HG02970 (cell line): ENCODE results near the gene KLK2.
A peak's percentile ranks its signal among the peaks of the same experiment; 100 is the strongest.

Experiments
- ATAC-seq: cut with Tn5 transposase; IDR thresholded peaks from one replicate; pipeline ENCODE4 v1.9.1; 2021; ENCODE audit warnings: mild to moderate bottlenecking, moderate library complexity, moderate number of reproducible peaks; ENCODE audit not compliant: unreplicated experiment, low FRiP score

The KLK2 gene

GRCh38 chr19:50891253-50891625, 18.0 kb downstream of the KLK2 start:
- no peak for ATAC-seq

DNA sequence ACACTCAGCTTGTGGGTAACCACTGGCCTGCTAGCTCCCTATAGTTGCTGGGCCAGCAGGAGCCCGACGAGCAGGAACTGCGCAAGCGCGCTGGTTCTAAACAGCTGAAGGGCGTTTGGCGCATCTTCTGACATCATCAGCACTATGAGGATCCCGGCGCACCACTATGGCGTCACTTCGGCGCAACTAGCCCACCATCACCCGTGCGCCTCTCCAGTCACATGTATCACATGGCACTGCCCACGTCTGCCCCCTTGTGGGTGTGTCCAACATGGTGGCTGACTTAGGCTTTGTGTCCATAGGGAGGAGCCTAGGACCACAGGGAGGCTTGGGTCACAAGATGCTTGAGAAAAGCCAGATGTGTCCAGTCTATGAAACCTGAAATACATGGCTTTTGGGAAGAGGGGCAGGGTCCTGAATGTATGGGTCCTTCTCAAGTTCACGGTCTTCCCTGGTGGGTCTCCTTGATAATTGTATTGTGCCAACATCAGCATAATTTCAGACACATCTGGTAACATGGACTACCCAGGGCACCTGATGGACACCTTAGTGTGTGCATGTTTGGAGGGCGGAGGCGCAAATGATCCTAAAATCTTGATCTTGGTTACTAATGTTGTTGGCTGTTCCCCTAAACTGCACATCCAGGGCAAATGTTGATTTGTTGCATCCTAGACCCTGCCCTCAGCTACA, 20.0 kb downstream of the KLK2 start:
- ATAC-seq = no peak

DNA sequence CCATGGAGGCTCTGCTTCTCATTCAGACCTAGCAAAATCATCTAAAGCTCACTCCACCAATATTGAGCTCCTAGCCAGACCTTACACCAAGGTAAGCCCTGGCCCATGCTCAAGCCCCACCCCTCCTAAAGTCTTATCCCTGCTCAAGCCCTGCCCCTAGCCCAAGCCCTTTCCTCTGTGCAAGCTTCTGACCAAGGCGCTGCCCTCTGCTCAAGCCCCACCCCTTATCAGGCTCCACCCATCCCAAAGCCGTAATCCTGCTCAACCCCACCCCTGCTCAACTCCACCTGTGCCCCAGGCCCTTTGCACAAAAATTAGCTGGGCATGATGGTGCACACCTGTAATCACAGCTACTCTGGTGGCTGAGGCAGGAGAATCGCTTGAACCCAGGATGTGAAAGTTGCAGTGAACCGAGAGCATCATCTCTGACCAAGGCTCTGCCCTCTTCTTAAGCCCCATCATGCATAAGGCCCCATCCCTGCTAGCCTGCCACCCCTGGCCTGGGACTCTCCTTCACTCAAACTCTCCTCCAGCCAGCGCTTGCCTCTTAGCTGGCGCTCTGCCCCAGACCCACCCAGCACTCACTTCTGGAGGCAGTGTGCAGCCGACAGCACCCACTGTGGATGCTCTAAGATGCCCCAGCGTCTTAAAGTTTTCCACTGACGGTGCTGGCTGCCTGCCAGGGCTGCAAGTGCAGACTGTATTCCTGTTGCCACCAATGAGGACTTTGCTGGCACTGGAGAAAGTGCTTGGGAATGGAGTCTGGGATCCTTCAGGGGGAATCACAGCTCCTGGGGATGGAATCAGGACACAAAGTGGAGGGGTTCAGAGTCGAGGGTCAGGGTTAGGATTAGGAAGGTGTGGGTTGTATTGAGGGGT, 21.5 kb downstream of the KLK2 start:
- ATAC-seq = no peak

- peak; percentile 4 for ATAC-seq
These were observed 22.9 kb downstream of the KLK2 start for GRCh38 chr19:50896089-50896590.

- ATAC-seq = peak; percentile 77
These were observed 23.5 kb downstream of the KLK2 start for GRCh38 chr19:50896591-50897190.

- peak; percentile 35 for ATAC-seq
These were observed 24.0 kb downstream of the KLK2 start for GRCh38 chr19:50897191-50897607.

GRCh38 chr19:50897612-50898011, 24.4 kb downstream of the KLK2 start:
- ATAC-seq = no peak

DNA sequence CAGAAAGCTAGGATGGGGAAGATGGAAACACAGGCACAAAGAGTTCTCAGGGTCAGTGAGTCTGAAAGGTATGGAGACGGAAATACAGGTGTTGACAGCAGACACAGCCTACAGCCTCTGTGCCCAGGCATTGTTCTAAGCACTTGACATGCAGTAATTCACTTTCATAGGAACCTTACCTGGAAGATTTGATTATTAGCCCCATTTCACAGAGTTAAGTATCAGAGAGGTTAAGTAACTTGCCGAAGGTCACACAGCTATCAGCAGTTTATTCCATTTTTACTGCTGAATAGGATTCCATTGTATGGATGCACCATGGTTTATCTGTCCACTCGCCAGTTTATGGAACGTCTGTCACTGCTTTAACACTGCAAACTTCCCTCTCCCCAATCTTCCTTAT, 24.8 kb downstream of the KLK2 start:
- ATAC-seq = no peak

DNA sequence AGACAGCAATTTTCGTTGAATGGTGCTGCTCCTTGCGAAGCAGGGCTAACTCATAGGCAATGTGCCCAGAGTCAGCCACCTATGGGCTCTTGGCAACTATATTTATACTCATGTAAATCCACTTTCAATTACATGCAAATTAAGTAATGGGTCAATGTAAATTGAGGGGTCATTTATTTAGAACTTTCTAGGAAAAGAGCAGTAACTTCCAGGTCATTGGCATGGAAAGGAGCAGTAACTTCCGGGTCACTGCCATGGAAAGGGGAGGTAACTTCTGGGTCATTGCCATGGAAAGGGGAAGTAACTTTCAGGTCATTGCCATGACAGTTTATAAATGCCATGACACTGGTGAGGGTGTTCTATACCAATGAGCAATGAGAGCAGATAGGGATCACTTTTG, 26.3 kb downstream of the KLK2 start:
- no peak for ATAC-seq

GRCh38 chr19:50902640-50903039, 29.4 kb downstream of the KLK2 start:
- no peak for ATAC-seq

GRCh38 chr19:50906217-50906616, 33.0 kb downstream of the KLK2 start:
- ATAC-seq = no peak

DNA sequence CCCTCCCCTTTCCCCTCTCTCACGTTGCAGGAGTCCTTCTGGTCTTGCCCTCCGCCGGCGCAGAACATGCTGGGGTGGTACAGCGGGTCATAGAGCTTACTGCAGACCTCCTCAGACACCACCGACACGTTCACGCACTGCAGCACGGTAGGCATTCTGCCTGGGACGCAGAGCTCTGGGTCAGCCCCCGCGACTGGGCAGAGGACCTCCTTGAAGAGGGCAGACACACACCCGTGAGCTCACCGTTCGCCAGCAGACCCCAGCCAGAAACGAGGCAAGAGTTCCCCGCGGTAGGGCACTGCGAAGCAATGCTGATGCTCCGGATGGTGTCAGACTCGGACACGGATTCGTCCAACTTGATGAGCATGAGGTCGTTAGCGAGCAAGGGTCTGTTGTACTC, 35.1 kb downstream of the KLK2 start:
- no peak for ATAC-seq

GRCh38 chr19:50909240-50910070, 36.2 kb downstream of the KLK2 start:
- no peak for ATAC-seq

DNA sequence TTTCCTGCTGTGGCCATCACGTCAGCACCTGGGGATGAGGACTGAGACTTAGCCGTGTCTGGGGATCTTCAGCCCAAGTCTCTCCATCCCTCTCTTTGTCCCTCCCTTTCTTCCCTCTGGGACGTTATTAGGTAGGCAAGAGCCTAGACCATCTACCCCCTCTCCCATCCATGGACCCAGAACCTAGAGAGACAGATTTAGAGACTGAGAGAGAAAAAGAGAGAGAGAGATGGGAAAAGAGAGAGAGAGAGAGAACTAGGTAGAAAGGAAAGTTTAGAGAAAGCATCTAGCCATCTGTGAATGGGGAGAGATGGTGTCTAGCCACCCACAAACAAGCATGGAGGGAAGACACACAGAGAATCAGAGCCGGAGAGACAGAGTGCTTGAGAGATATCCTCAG, 37.5 kb downstream of the KLK2 start:
- no peak for ATAC-seq

- ATAC-seq = no peak
These were observed 38.2 kb downstream of the KLK2 start, which contains the start of gene KLK4 for GRCh38 chr19:50911206-50912101. Gene KLK4 (minus strand): TSS chr19:50911395. CDS start chr19:50910738, 657 bp downstream.

GRCh38 chr19:50912102-50912599, 38.9 kb downstream of the KLK2 start:
- ATAC-seq = no peak

DNA sequence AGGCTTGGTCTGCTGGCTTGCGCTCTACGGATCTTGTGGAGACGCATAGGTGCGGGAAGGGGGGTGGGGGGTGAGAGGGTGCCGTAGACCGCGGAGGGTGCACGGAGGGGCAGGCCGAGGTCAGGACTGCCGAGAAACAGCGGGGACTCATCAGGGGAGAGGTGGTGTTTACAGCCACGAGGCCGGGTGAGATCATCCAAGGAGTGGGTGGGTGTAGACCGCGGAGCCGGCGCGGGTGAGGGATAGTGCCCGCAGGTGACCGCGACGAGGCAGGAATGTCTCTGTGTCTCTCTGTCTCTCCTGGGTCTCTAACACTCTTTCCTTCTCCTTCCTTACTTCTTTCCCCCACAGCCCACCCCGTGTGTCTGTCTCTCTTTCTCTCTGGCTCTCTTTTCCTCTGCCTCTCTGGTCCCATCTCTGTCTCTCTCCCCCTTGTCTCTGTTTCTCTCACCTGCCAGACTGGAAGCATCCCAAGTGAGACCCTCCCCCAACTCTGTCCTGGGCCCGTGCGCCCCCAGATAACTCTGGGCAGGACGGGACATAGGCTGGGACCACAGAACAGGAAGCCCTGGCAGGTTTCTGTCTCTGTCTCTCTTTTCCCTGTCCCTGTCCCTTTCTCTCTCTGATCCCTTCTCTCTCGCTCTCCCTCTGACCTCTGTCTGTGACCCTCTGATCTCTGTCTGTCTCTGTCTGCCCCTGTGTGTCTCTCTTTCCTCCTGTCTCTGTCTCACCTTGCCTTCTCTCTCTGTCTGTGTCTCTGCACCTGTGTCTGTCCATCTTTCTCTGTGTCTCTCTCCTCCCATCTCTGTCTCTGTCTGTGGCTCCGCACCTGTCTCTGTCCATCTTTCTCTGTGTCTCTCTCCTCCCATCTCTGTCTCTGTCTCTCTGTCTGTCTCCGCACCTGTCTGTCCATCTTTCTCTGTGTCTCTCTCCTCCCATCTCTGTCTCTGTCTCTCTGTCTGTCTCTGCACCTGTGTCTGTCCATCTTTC, 39.8 kb downstream of the KLK2 start:
- ATAC-seq = no peak

DNA sequence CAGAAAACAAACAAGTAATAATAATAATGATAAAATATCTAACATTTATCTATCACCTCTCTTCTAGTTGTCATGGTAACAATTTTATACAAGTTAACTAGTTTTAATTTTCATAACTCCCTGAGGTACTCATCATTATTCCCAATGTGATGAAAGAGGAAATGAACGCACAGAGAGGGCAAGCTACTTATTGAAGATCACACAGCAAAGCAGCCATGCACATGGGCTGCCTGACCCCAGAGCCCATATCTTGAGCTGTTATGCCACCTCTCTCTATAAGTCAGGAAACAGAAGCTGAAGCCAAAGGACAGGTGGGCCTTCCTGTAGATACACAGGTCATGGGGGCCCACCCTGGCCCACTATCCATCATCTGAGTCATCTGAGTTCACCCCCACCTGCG, 42.8 kb downstream of the KLK2 start:
- ATAC-seq = no peak
